ENCODE data around the gene R3HCC1L.

DNA sequence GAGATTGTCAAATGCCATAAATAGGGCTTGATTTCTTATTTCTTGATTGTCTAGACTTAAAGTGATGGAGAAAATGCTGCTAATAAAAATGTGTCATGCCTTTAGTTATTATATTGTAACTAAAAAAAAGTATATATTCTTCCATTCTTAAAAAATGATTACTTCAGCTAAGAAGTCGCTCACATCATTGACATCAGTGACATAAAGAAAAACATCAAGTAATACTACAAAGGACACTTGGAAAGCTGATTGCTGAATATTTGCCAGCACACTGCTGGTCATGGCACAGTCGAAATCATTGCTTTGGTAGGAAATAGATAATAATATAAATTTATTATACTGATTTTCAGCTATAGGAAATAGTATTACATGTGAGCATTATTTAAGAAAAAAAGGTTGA is 70.9 kb downstream of the R3HCC1L start:
- TF ChIP-seq POLR2A (IDR thresholded peaks at IDR 0.05), result no peak
- TF ChIP-seq, protein P1, sequence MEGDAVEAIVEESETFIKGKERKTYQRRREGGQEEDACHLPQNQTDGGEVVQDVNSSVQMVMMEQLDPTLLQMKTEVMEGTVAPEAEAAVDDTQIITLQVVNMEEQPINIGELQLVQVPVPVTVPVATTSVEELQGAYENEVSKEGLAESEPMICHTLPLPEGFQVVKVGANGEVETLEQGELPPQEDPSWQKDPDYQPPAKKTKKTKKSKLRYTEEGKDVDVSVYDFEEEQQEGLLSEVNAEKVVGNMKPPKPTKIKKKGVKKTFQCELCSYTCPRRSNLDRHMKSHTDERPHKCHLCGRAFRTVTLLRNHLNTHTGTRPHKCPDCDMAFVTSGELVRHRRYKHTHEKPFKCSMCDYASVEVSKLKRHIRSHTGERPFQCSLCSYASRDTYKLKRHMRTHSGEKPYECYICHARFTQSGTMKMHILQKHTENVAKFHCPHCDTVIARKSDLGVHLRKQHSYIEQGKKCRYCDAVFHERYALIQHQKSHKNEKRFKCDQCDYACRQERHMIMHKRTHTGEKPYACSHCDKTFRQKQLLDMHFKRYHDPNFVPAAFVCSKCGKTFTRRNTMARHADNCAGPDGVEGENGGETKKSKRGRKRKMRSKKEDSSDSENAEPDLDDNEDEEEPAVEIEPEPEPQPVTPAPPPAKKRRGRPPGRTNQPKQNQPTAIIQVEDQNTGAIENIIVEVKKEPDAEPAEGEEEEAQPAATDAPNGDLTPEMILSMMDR (IDR thresholded peaks at IDR 0.05), result no peak
